ENCODE measurements around the gene DNAH3.
"Not testable (repeated sequence)": the region's sequence is repeated elsewhere in the genome, so short reads cannot be mapped to it uniquely, and the experiment has no call there.

The DNAH3 gene

GRCh38 chr16:21150375-21151001 is at the start of gene DNAH3:
DNAH3 (minus strand) TSS chr16:21150846; CDS start chr16:21150319, 527 bp downstream.
- no peak for DNase-seq

GRCh38 chr16:21199607-21200218 is 49.1 kb upstream of the DNAH3 start:
- no peak for DNase-seq

- no peak for DNase-seq
Measured at GRCh38 chr16:21197621-21198020, 47.0 kb upstream of the DNAH3 start.

- no peak for DNase-seq
Measured at GRCh38 chr16:21197112-21197511, 46.5 kb upstream of the DNAH3 start.

GRCh38 chr16:21195330-21195729 is 44.7 kb upstream of the DNAH3 start:
- DNase-seq: not testable (repeated sequence)

GRCh38 chr16:21194771-21195301 is 44.2 kb upstream of the DNAH3 start:
- DNase-seq: no peak

- no peak for DNase-seq
Measured at GRCh38 chr16:21192991-21193390, 42.3 kb upstream of the DNAH3 start.

GRCh38 chr16:21190599-21190998 is 40.0 kb upstream of the DNAH3 start:
- DNase-seq: no peak

GRCh38 chr16:21190013-21190412 is 39.4 kb upstream of the DNAH3 start:
- no peak for DNase-seq

GRCh38 chr16:21189311-21189710 is 38.7 kb upstream of the DNAH3 start:
- no peak for DNase-seq

GRCh38 chr16:21186326-21186691 is 35.7 kb upstream of the DNAH3 start:
- no peak for DNase-seq

GRCh38 chr16:21185659-21186325 is 35.1 kb upstream of the DNAH3 start:
- no peak for DNase-seq

GRCh38 chr16:21184834-21185233 is 34.2 kb upstream of the DNAH3 start:
- no peak for DNase-seq

- DNase-seq: no peak
Measured at GRCh38 chr16:21183995-21184394, 33.3 kb upstream of the DNAH3 start.

- no peak for DNase-seq
Measured at GRCh38 chr16:21179983-21180365, 29.3 kb upstream of the DNAH3 start.

- DNase-seq: no peak
Measured at GRCh38 chr16:21179126-21179982, 28.7 kb upstream of the DNAH3 start.

- DNase-seq: no peak
Measured at GRCh38 chr16:21175397-21175796, 24.8 kb upstream of the DNAH3 start.

- no peak for DNase-seq
Measured at GRCh38 chr16:21172650-21173049, 22.0 kb upstream of the DNAH3 start.

GRCh38 chr16:21170116-21170515 is 19.5 kb upstream of the DNAH3 start:
- DNase-seq: not testable (repeated sequence)

- DNase-seq: no peak
Measured at GRCh38 chr16:21169249-21169981, 18.8 kb upstream of the DNAH3 start.

GRCh38 chr16:21167929-21168602 is 17.4 kb upstream of the DNAH3 start:
- no peak for DNase-seq

- no peak for DNase-seq
Measured at GRCh38 chr16:21167360-21167759, 16.7 kb upstream of the DNAH3 start.

All from stimulated activated CD4-positive, alpha-beta T cell treated with anti-CD3 and anti-CD28 coated beads, Interleukin-12 subunit alpha, Interleukin-12 subunit beta, amount 100 ng/mL, for 4 hours (primary cell).